Mucosa of gallbladder (tissue), 1 donor: ENCODE measurements around the gene ZXDC. TPM values are rescaled to one million over a fixed set of nuclear protein-coding genes. Genes with fewer than 3 reads are reported as not detected.
A peak's percentile ranks its signal among the peaks of the same experiment; 100 is the strongest.

ENCODE experiments used
- DNase-seq: peaks from one replicate; pipeline ENCODE4 v3.0.0-alpha.2; 2020; ENCODE audit warnings: low spot score
- total RNA-seq: library from RNA; stranded (reverse); gene quantifications from one replicate; pipeline ENCODE4 v1.2.1, GENCODE V29; 2021
- donor health status: DM: no; HTN: no; CAD: no.

The ZXDC gene
- total RNA-seq, 1 donor from 2014 or later, result 34.6 TPM

DNA sequence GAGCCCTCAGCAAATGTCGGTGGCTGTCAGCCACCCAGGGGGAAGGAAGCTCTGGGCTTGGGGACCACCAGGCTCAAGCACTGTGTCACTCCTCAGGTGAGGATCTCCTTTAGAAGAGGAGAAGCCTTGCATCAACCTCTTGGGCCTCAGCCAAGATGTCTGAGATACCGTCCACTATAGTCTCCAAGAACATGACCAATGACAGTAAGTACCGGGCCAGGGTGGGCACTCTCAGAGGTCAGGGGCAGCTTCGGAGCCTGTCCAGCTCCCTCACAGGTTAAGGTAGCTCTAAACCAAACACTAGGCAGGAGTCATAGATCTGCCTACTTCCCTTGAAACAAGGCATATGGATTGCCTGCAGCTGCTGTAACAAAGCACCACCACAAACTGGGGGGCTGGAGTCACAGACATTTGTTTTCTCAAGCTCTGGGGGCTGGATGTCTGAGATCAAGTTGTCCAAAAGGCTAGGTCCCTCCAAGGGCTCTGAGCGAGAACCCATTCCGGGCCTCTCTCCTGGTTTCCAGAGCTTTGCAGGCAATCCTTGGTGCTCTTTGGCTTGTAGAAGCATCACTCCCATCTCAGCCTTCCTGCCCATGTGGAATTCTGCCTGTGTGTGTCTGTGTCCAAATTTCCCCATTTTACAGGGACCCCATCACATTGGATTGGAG, 79.7 kb downstream of the ZXDC start:
- DNase-seq, result no peak

DNA sequence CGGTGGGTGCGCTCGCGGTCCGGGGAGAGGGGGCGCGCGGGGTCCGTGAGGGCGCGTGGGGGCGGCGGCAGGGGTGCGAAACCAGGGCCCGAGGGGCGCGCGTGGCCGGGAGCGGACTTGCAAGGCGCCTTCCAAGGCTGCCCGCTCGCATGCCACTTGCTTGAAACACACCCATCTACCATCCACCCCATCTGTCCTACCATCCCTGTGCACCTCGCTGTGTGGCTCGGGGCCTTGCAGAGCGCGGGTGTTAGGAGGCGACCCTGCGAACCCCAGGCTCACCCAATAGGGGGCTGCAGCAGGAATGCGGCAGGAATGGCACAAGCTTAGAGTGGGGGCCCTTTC, 80.7 kb downstream of the ZXDC start:
- DNase-seq, result no peak

DNA sequence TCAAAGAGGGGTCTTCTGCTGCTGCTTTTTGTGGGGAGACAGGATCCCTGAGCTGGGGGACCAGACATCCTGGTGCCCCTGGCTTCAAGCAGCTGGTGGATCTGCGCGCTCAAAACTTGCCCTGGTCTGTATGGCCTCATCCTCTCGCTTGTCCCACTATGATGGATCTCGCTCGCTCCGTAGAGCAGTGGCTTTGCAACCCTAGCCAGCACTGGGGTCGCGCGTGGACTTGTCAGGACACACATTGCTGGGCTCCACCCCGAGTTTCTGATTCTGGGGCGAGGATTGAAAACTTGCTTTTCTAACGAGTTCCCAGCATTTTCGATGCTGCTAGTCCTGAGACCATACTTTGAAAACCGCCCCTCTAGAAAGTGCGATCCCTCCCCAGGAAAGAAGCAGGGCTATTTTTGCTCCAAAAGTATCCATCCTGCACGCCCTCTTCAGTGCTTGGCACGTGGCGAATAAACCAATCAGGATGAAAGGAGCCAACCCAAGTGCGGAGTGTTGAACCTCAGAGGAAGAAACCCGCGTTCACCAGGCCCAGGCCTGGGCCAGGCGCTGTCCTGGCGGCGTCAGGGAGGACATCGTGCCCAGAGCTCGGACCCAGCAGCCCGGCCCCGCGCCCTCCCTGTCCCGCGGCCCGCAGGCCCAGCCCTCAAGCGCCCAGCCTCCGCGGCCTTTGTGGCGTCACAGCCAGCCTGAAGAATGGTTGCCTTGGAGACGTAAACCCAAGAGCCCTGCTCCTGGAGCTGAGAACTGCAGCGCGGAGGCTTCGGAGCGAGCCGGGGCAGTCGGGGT, 81.3 kb downstream of the ZXDC start, which contains the start of gene CFAP100:
Gene CFAP100 (plus strand): TSS at position 731 of the 798 bp plus-strand sequence. CDS start 1,092 bp downstream, outside the sequence.
- DNase-seq, result peak; percentile 24

DNA sequence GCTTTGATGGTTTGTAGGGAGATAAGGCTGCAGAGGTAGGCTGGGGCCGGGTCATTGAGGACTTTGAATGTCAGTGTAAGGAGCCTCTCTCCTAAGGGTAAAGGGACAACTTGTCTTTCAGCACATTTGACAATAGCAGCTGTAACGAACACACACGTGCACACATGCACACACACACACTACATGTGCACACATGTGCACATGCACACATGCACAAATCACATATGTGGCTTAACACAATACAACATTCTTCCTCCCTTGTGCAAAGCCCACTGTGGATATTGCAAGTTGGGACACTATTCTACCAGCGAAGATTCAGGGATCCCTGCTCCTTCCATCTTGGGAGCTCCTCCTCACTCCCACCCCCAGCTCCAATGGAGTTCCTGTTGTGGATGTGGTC, 82.1 kb downstream of the ZXDC start:
- no peak for DNase-seq

DNA sequence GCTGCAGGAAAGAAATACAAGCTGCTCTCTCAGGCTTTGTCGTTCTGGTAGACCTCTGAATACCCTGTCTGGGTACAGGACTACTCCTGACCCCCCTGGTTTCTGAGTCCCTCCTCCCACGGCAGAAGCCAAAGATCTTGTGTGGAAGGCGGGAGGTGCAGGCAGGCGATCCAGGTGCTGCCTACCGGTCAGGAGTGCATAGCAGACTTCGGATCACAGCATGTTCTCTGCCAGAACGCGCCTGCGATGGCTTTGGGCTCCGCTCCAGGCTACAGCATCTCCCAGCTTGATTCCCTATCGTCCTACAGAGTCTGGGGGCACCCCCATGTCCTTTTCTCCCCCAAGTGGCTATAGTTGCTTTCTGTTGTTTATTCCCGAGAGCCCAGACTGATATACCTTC, 83.4 kb downstream of the ZXDC start:
- DNase-seq, result no peak

DNA sequence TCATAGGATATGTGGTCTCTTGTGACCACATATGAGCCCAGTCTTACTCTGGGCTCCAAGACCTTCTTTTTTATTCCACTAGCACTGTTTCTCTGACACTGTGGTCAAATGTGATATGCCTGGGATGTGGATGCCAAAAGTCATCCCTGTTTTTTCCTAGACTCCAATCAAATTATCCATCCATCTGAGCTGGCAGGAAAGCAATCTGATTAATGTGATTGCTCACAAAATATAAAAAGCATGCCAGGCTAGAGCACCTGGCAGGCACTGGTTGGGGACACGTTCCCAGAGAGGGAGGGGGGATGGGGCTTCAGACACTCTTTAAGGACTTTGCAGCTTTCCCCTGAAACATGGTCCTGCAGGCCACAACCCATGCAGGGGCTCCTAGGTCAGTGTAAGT, 84.1 kb downstream of the ZXDC start:
- DNase-seq, result no peak

DNA sequence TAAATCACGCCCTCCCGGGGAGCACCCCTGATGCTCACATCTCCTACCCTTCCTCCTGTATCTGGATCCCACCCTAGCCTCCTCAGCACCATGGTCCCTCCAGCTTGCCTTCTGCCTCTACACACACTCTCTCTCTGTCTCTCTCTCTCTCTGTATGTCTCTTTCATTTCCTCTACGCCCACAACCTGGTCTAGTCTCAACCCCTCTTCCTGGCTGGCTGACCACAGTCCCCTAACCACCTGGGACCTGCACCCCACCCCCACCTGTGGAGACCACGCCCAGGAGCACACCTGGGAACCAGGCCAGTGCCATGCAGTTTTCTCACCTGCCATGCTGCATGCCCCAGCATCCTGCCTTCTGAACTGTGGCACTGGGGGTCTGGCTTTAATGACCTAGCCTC, 84.9 kb downstream of the ZXDC start:
- no peak for DNase-seq

DNA sequence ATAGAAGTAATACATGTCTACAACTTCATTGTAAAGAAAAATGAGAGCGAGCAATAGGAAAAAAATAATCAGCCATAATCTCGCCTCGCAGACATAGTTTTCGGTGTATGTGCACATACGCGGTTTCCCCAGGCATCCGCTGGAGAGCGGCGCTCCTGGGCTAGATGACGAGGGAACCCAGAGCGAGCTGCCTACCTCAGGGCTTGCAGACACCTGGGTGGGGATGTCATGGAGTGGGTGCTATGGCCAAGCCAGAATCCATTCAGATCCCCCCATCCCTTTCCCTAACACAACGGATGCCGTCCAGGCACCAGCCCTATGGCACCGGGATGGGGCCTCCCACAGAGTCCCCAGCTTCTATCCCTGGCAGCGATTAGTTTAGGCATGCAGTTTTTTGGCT, 85.5 kb downstream of the ZXDC start:
- DNase-seq, result no peak

DNA sequence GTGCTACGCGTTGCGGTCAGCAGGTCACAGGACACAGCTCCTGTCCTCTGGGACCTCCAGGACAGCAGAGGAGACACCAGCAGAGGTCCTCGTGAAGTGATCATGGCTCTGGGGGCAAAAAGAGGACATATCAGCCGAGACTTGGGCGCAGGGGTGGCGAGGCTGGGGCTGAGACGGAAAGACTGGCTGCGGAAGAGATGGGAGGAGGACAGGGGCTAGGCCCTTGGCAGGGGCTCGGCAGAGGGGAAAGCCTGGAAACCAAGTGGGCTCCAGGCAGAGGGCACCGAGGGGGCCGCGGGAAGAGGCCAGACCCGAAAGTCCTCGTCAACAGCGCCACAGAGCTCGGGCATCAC, 85.9 kb downstream of the ZXDC start:
- DNase-seq, result no peak

DNA sequence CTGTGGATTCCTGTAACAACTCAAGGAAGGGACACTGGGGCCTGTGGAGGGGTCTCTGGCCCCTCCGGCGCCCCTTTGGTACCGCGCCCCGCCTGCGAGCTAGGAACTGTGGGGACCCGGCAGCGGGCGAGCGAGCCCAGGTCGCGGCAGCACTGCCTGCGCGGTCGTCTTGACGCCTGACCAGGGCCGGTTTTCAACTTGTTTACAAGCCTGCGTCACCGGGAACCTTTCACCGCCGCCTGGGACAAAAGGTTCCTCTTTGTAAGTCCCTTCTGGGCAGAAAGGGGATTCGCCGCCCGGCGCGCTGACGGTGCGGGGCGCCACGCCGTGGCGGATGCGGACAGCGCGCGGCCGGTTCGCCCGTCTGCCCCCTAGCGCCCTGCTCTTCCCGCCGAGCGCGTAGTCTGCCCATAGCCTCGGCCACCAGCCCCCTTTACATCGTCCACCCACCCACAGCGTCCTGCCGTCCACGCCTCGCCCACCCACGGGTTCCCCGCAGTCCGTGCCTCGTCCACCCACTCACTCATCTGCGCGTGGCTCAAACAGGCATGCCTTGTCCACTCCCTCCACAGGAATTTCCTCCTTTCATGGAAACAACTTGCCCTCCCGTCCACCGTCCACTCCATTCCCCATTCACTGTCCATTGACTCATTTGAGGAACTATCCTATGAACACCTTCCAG, 86.4 kb downstream of the ZXDC start:
- peak; percentile 92 for DNase-seq

Other genes with a start within 250 kb of the ZXDC start
- 28.1 TPM for gene KLF15, start 118.5 kb downstream of the ZXDC start, total RNA-seq
- 0.40 TPM for gene CFAP100, start 81.0 kb downstream of the ZXDC start, total RNA-seq
- gene UROC1, start 41.9 kb upstream of the ZXDC start, total RNA-seq, result 0.14 TPM
- 0.29 TPM for gene CHST13, start 48.3 kb upstream of the ZXDC start, total RNA-seq
- gene C3orf22, start 83.0 kb upstream of the ZXDC start, total RNA-seq, result not detected
- 6.4 TPM for gene TXNRD3, start 179.2 kb upstream of the ZXDC start, total RNA-seq
- 12.3 TPM for gene CHCHD6, start 228.3 kb upstream of the ZXDC start, total RNA-seq